Activated B cell treated with CpG ODN at 0.5 μM for 24 hours (primary cell): Measurements from ENCODE around the gene ARHGEF12. TPM values are rescaled to one million over a fixed set of nuclear protein-coding genes. Genes with fewer than 3 reads are reported as not detected.

Experiments used
- ATAC-seq: fragments of 200-7000 bp; cut with Tn5 transposase; one replicate; pipeline ENCODE4 v1.10.0; 2021; ENCODE audit warnings: low read depth, mild to moderate bottlenecking, moderate library complexity
- CTCF ChIA-PET: fragments of 350-600 bp; sonication (Branson Sonifier 250); formaldehyde crosslinking; loops from one replicate; lab custom pipeline; 2021; ENCODE audit warnings: antibody characterized with exemption; lab: Charles Lee
- POLR2A ChIA-PET: fragments of 350-600 bp; sonication (Branson Sonifier 250); formaldehyde crosslinking; loops from one replicate; lab custom pipeline; 2021; ENCODE audit warnings: antibody characterized with exemption; lab: Charles Lee
- DNase-seq: peaks from one replicate; pipeline ENCODE4 v3.0.0; 2022
- H3K27ac Mint-ChIP-seq: one replicate; pipeline ENCODE4 v1.8.0; 2020; ENCODE audit warnings: mixed read lengths
- H3K27me3 Mint-ChIP-seq: one replicate; pipeline ENCODE4 v1.8.0; 2021; ENCODE audit warnings: mixed read lengths
- H3K36me3 Mint-ChIP-seq: one replicate; pipeline ENCODE4 v1.8.0; 2021; ENCODE audit warnings: low read depth, mixed read lengths
- H3K4me1 Mint-ChIP-seq: one replicate; pipeline ENCODE4 v1.8.0; 2021; ENCODE audit warnings: mixed read lengths
- H3K4me3 Mint-ChIP-seq: one replicate; pipeline ENCODE4 v1.8.0; 2020; ENCODE audit warnings: mild to moderate bottlenecking, mixed read lengths
- H3K9me3 Mint-ChIP-seq: one replicate; pipeline ENCODE4 v1.8.0; 2020; ENCODE audit warnings: mixed read lengths
- intact Hi-C: fragments of 100-400 bp; cut with micrococcal nuclease; formaldehyde crosslinking; loops from one replicate; pipeline ENCODE4 v1.15.1; 2024
- total RNA-seq: library from RNA; stranded (reverse); gene quantifications from 2 replicates; pipeline ENCODE4 v1.2.3, GENCODE V29; 2022
- TF ChIP-seq, protein P1 (sequence below): fragments of 200-600 bp; IDR thresholded peaks from one replicate; pipeline ENCODE4 v1.8.0; 2022; ENCODE audit warnings: antibody characterized with exemption, mild to moderate bottlenecking

The ARHGEF12 gene
- total RNA-seq, 1 donor from 2014 or later: 25.8 TPM

DNA sequence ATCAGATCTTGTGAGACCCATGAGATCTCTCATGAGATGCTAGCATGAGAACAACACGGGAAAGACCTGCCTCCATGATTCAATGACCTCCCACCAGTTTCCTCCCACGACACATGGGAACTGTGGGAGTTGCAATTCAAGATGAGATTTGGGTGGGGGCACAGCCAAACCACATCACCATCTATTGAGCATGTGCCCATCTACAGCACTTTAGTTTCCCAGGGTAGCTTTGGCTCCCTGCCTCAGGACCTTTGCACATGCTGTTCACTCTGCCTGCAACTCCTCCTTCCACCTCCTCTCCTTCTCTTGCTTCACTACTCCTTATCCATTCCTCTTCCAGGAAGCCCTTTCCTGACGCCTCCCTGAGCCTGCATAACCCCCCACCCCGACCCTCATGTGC, 192.5 kb downstream of the ARHGEF12 start:
- TF ChIP-seq, protein P1, sequence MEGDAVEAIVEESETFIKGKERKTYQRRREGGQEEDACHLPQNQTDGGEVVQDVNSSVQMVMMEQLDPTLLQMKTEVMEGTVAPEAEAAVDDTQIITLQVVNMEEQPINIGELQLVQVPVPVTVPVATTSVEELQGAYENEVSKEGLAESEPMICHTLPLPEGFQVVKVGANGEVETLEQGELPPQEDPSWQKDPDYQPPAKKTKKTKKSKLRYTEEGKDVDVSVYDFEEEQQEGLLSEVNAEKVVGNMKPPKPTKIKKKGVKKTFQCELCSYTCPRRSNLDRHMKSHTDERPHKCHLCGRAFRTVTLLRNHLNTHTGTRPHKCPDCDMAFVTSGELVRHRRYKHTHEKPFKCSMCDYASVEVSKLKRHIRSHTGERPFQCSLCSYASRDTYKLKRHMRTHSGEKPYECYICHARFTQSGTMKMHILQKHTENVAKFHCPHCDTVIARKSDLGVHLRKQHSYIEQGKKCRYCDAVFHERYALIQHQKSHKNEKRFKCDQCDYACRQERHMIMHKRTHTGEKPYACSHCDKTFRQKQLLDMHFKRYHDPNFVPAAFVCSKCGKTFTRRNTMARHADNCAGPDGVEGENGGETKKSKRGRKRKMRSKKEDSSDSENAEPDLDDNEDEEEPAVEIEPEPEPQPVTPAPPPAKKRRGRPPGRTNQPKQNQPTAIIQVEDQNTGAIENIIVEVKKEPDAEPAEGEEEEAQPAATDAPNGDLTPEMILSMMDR: no peak
- CTCF ChIA-PET: no interaction called here
- H3K4me3 Mint-ChIP-seq: no peak overlapping the region
- H3K4me1 Mint-ChIP-seq: no peaks in the 10 kb centered on the region
- no peaks in the 10 kb centered on the region for H3K9me3 Mint-ChIP-seq
- no peak overlapping the region for H3K27ac Mint-ChIP-seq
- intact Hi-C loops: no loop called here
- DNase-seq (no peak), ATAC-seq (no peak)
- peaks cover 15% of the 10 kb centered on the region for H3K27me3 Mint-ChIP-seq
- POLR2A ChIA-PET: no interaction called here
- no peaks in the 10 kb centered on the region for H3K36me3 Mint-ChIP-seq

GRCh38 chr11:120529214-120529613, 193.0 kb downstream of the ARHGEF12 start:
- Mint-ChIP-seq H3K4me3 (no peak overlapping the region), H3K27ac (no peak overlapping the region), H3K27me3 (peaks cover 17% of the 10 kb centered on the region), H3K36me3 (no peaks in the 10 kb centered on the region), H3K9me3 (no peaks in the 10 kb centered on the region), H3K4me1 (no peaks in the 10 kb centered on the region)
- no peak for ATAC-seq
- no peak for DNase-seq
- POLR2A ChIA-PET: no interaction called here
- TF ChIP-seq, protein P1: no peak
- intact Hi-C loops: no loop called here
- CTCF ChIA-PET: no interaction called here

DNA sequence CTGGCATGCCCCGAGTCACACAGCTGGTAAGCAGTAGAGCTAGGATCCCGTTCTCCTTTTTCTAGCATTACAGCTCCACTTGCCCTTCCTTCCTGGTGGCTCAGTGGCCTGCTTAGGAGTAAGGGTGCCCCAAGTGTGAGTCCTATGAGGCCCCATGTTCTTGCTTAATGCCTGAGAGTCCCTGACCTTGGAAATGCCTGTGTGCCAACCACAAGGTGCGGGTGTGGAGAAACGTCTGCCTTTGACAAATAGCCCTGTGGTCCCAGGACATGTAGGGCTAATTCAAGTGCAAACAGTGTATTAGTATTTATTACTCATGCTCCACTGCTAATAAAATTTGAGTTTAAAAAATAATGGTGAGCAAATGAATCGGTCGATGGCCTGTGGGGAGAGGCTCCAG, 193.7 kb downstream of the ARHGEF12 start:
- DNase-seq: no peak
- TF ChIP-seq, protein P1: no peak
- POLR2A ChIA-PET: no interaction called here
- ATAC-seq: no peak
- no peaks in the 10 kb centered on the region for H3K4me1 Mint-ChIP-seq
- CTCF ChIA-PET: no interaction called here
- no peak overlapping the region for H3K4me3 Mint-ChIP-seq
- H3K27me3 Mint-ChIP-seq: peaks cover 21% of the 10 kb centered on the region
- intact Hi-C loops: no loop called here
- no peak overlapping the region for H3K27ac Mint-ChIP-seq
- H3K9me3 Mint-ChIP-seq: no peaks in the 10 kb centered on the region
- H3K36me3 Mint-ChIP-seq: no peaks in the 10 kb centered on the region

GRCh38 chr11:120532082-120532831, 196.0 kb downstream of the ARHGEF12 start:
- ATAC-seq: no peak
- TF ChIP-seq, protein P1: no peak
- Mint-ChIP-seq H3K27me3 (peaks cover 20% of the 10 kb centered on the region), H3K27ac (no peak overlapping the region), H3K4me3 (no peak overlapping the region), H3K36me3 (no peaks in the 10 kb centered on the region), H3K9me3 (no peaks in the 10 kb centered on the region), H3K4me1 (no peaks in the 10 kb centered on the region)
- ChIA-PET CTCF (no interaction called here), POLR2A (no interaction called here)
- intact Hi-C loops: no loop called here
- no peak for DNase-seq

GRCh38 chr11:120532832-120533196, 196.6 kb downstream of the ARHGEF12 start:
- CTCF ChIA-PET: no interaction called here
- H3K36me3 Mint-ChIP-seq: no peaks in the 10 kb centered on the region
- H3K4me3 Mint-ChIP-seq: no peak overlapping the region
- H3K27ac Mint-ChIP-seq: no peak overlapping the region
- TF ChIP-seq, protein P1: no peak
- H3K9me3 Mint-ChIP-seq: no peaks in the 10 kb centered on the region
- H3K4me1 Mint-ChIP-seq: no peaks in the 10 kb centered on the region
- intact Hi-C loops: no loop called here
- ATAC-seq: no peak
- POLR2A ChIA-PET: no interaction called here
- DNase-seq: no peak
- peaks cover 20% of the 10 kb centered on the region for H3K27me3 Mint-ChIP-seq
